Mesendoderm (in vitro differentiated cells): ENCODE measurements around the gene TBX5.

Experiments used
- DNase-seq: peaks from one replicate; pipeline ENCODE4 v3.0.0; 2013
- H2AK5ac ChIP-seq: 2 replicates; pipeline ENCODE4 v1.6.1; 2013; ENCODE audit warnings: low read length, inconsistent platforms
- H2BK120ac ChIP-seq: 2 replicates; pipeline ENCODE4 v1.6.1; 2013; ENCODE audit warnings: low read depth, mild to moderate bottlenecking, low read length, moderate library complexity, mixed read lengths
- H2BK15ac ChIP-seq: replicated peaks from 2 replicates; pipeline ENCODE4 v1.6.1; 2013; ENCODE audit warnings: low read depth, mild to moderate bottlenecking, moderate library complexity
- H2BK5ac ChIP-seq: 2 replicates; pipeline ENCODE4 v1.6.1; 2013; ENCODE audit warnings: low read length, inconsistent platforms
- H3K18ac ChIP-seq: 2 replicates; pipeline ENCODE4 v1.6.1; 2013; ENCODE audit warnings: mild to moderate bottlenecking, low read length, mixed read lengths
- H3K23ac ChIP-seq: one replicate; pipeline ENCODE4 v1.6.1; 2013; ENCODE audit warnings: low read length
- H3K27ac ChIP-seq: 2 replicates; pipeline ENCODE4 v1.5.1; 2013; ENCODE audit warnings: low read depth, mild to moderate bottlenecking, inconsistent platforms, low read length, moderate library complexity
- H3K27me3 ChIP-seq: 2 replicates; pipeline ENCODE4 v1.6.1; 2013; ENCODE audit warnings: low read length, control low read depth, mild to moderate bottlenecking, inconsistent platforms; ENCODE audit not compliant: insufficient read depth, poor library complexity
- H3K36me3 ChIP-seq: 2 replicates; pipeline ENCODE4 v1.6.1; 2013; ENCODE audit warnings: low read length, inconsistent platforms; ENCODE audit not compliant: control insufficient read depth, insufficient read depth
- H3K4ac ChIP-seq: one replicate; pipeline ENCODE4 v1.6.1; 2013; ENCODE audit warnings: low read depth, mild to moderate bottlenecking, low read length, moderate library complexity
- H3K4me1 ChIP-seq: 2 replicates; pipeline ENCODE4 v1.6.1; 2013; ENCODE audit warnings: low read depth, low read length, inconsistent platforms; ENCODE audit not compliant: control insufficient read depth
- H3K4me2 ChIP-seq: 2 replicates; pipeline ENCODE4 v1.6.1; 2013; ENCODE audit warnings: low read length
- H3K4me3 ChIP-seq: 2 replicates; pipeline ENCODE4 v1.5.1; 2013; ENCODE audit warnings: mild to moderate bottlenecking, low read length
- H3K56ac ChIP-seq: one replicate; pipeline ENCODE4 v1.6.1; 2013; ENCODE audit warnings: low read length
- H3K79me1 ChIP-seq: 2 replicates; pipeline ENCODE4 v1.6.1; 2013; ENCODE audit warnings: low read length, inconsistent platforms
- H3K79me2 ChIP-seq: 2 replicates; pipeline ENCODE4 v1.6.1; 2013; ENCODE audit warnings: mild to moderate bottlenecking, low read length; ENCODE audit not compliant: control insufficient read depth, insufficient read depth
- H3K9ac ChIP-seq: 2 replicates; pipeline ENCODE4 v1.6.1; 2013; ENCODE audit warnings: low read length, inconsistent platforms
- H4K5ac ChIP-seq: one replicate; pipeline ENCODE4 v1.6.1; 2013; ENCODE audit warnings: low read length
- H4K8ac ChIP-seq: one replicate; pipeline ENCODE4 v1.6.1; 2013; ENCODE audit warnings: low read depth, mild to moderate bottlenecking, control low read depth, low read length, moderate library complexity
- WGBS: extraction: QIAGEN DNeasy Blood & Tissue Kit; methylation state at CpG from one replicate; pipeline ENCODE4 v1.1.7; 2013; ENCODE audit warnings: low lambda C conversion rate, missing lambda C conversion rate; ENCODE audit not compliant: insufficient coverage; ENCODE audit errors: extremely low coverage; 5-methylcytosine and 5-hydroxymethylcytosine counted together

TBX5 gene

DNA sequence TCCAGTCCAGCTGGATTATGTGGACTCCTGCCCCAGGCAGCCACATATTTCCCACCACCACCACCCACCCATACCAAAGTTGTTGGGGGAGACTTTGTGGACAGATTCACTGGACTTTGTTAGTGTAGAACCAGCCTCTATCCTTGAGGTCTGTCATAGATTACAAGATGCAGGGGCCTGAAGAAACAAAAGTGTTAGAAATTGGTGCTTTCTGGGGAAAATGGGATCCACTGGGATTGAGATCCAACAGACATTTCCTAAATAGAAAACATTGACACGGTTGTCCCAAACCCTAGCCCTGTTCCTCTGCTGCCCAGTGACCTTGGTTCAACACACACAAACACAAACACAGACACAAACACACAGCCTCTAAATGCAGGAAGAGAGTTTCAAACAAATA lies 36.6 kb upstream of the TBX5 start:
- H3K18ac ChIP-seq = no peak overlapping the region
- no peaks in the 10 kb centered on the region for H3K4me1 ChIP-seq
- H3K79me2 ChIP-seq = no peaks in the 10 kb centered on the region
- no peak overlapping the region for H3K4me2 ChIP-seq
- no peak overlapping the region for H2BK15ac ChIP-seq
- no peak overlapping the region for H4K8ac ChIP-seq
- H2AK5ac ChIP-seq = no peak overlapping the region
- H2BK120ac ChIP-seq = no peak overlapping the region
- H3K4ac ChIP-seq = no peak overlapping the region
- no peak overlapping the region for H3K9ac ChIP-seq
- no peaks in the 10 kb centered on the region for H3K79me1 ChIP-seq
- no peak overlapping the region for H3K27ac ChIP-seq
- H4K5ac ChIP-seq = no peak overlapping the region
- H2BK5ac ChIP-seq = no peak overlapping the region
- H3K36me3 ChIP-seq = no peaks in the 10 kb centered on the region
- no CpG with 5 or more reads among the region's 1 CpG for WGBS
- no peak overlapping the region for H3K56ac ChIP-seq
- H3K4me3 ChIP-seq = no peak overlapping the region
- no peak overlapping the region for H3K23ac ChIP-seq
- H3K27me3 ChIP-seq = peaks cover 92% of the 10 kb centered on the region
- DNase-seq = no peak

DNA sequence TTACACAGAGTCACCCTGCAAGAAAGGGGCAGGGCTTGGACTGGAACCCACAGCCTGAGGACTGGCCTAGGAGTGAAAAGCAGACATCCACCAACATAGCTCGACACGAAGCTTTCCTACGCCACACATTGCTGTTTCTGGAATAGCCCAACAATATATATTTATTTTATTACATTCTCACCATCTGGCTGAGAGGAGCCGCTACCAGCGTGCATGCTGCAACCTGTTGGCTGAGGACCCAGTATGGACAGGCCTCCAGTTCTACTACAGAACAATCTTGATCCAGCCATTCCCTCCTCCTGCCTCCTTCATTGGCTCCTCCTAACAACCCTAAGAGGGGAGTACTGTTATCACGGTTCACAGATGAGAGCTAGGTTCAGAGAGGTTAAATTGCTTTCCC lies 35.6 kb upstream of the TBX5 start:
- H2AK5ac ChIP-seq = no peak overlapping the region
- no peak overlapping the region for H3K56ac ChIP-seq
- H2BK120ac ChIP-seq = no peak overlapping the region
- no peak overlapping the region for H3K4ac ChIP-seq
- H3K18ac ChIP-seq = no peak overlapping the region
- H3K4me1 ChIP-seq = no peaks in the 10 kb centered on the region
- no peak overlapping the region for H2BK5ac ChIP-seq
- no CpG with 5 or more reads among the region's 6 CpGs for WGBS
- no peak overlapping the region for H2BK15ac ChIP-seq
- H3K27ac ChIP-seq = no peak overlapping the region
- no peak for DNase-seq
- no peak overlapping the region for H3K4me2 ChIP-seq
- H3K4me3 ChIP-seq = no peak overlapping the region
- H4K8ac ChIP-seq = no peak overlapping the region
- no peaks in the 10 kb centered on the region for H3K79me1 ChIP-seq
- no peak overlapping the region for H3K9ac ChIP-seq
- H3K36me3 ChIP-seq = no peaks in the 10 kb centered on the region
- no peak overlapping the region for H4K5ac ChIP-seq
- no peaks in the 10 kb centered on the region for H3K79me2 ChIP-seq
- peaks cover 89% of the 10 kb centered on the region for H3K27me3 ChIP-seq
- no peak overlapping the region for H3K23ac ChIP-seq

DNA sequence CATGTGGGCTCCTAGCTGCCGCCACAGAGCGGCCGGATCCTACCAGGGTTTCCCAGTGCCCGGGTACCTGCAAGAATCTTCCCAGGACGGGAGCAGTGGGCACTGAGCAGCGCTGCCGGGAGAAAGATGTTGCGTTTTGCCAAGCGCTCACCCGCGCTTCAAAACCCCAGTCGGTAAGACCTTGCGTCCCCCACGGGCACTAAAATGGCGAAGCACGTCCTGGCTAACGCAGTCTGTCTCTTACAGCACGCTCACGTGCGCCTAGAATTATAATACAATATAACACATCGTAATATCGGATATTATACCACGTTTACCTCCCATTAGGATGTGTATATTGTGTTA lies 35.1 kb upstream of the TBX5 start:
- Histone ChIP-seq H3K4me3 (no peak overlapping the region), H3K9ac (no peak overlapping the region), H3K23ac (no peak overlapping the region), H3K56ac (no peak overlapping the region), H4K8ac (no peak overlapping the region), H3K4me2 (no peak overlapping the region), H3K79me1 (no peaks in the 10 kb centered on the region), H2BK15ac (no peak overlapping the region), H3K79me2 (no peaks in the 10 kb centered on the region), H3K27ac (no peak overlapping the region), H2AK5ac (no peak overlapping the region), H2BK5ac (no peak overlapping the region), H3K4me1 (no peaks in the 10 kb centered on the region), H3K27me3 (peaks cover 85% of the 10 kb centered on the region), H3K36me3 (no peaks in the 10 kb centered on the region), H3K4ac (no peak overlapping the region), H4K5ac (no peak overlapping the region), H3K18ac (no peak overlapping the region), H2BK120ac (no peak overlapping the region)
- no CpG with 5 or more reads among the region's 23 CpGs for WGBS
- no peak for DNase-seq

DNA sequence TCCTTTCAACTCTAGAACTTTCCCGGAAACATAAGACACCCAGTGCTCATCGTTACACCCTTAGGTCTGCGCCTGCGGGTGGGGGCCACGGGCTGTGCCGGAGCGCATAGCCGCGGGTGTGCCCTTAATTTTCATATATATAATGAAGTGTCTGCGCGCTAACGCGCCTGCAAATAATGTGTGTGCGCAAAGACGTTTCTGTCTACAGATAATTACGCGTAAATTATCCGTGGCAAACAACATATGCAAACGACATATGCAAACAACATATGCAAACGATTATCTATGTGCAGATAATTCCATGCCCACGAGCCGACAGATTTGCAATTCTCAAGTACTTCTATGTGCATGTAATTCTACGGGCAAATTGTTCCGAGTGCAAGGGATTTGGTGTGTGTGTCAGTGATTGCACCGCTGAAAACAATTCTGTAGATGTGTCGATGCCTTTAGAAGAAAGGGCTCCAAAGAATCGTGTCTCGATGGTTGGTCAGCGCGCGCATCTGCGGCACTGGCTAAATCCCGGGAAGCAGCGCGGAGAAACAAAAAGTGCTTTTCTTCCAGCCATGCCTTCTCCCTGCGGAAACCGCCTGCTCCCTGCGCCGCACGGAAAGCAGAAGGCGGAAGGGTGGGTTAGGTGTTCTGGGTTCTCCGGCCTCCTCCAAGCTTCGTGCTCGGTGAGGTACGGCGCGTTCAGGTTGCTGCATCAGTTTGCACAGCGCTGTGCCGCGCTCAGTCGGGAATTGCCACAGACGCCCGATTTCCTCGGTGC lies 34.5 kb upstream of the TBX5 start:
- Histone ChIP-seq H3K4me3 (no peak overlapping the region), H3K36me3 (no peaks in the 10 kb centered on the region), H3K4me1 (no peaks in the 10 kb centered on the region), H3K23ac (no peak overlapping the region), H3K27me3 (peaks cover 81% of the 10 kb centered on the region), H3K18ac (no peak overlapping the region), H2BK5ac (no peak overlapping the region), H4K5ac (no peak overlapping the region), H3K4me2 (no peak overlapping the region), H3K79me2 (no peaks in the 10 kb centered on the region), H3K27ac (no peak overlapping the region), H3K4ac (no peak overlapping the region), H2AK5ac (no peak overlapping the region), H3K56ac (no peak overlapping the region), H3K79me1 (no peaks in the 10 kb centered on the region), H4K8ac (no peak overlapping the region), H2BK15ac (no peak overlapping the region), H3K9ac (no peak overlapping the region), H2BK120ac (no peak overlapping the region)
- DNase-seq = peak; percentile 48
- no CpG with 5 or more reads among the region's 54 CpGs for WGBS

DNA sequence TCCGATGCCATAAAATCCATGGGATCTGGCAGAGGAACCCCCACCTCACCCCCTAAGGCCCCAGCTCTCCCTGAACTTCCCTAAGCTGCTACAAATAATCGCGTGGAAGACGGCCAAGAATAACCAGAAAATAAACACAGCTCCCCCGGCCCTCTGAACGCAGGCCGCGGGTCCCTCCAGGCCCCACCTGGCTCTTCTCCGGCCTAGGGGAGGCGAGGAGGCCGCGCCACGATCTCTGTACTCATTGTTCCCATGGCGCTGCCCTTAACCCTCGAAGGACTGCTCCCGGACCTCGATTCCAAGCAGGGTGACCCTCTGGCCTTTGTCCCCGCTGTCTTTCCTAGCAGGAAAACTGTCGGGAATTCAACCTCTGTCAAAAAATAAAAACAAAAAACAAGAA lies 33.9 kb upstream of the TBX5 start:
- no peak overlapping the region for H2AK5ac ChIP-seq
- no CpG with 5 or more reads among the region's 19 CpGs for WGBS
- H4K5ac ChIP-seq = no peak overlapping the region
- no peak overlapping the region for H2BK5ac ChIP-seq
- no peak overlapping the region for H2BK15ac ChIP-seq
- no peak overlapping the region for H2BK120ac ChIP-seq
- H3K18ac ChIP-seq = no peak overlapping the region
- H3K27ac ChIP-seq = no peak overlapping the region
- no peak for DNase-seq
- H3K79me2 ChIP-seq = no peaks in the 10 kb centered on the region
- H3K27me3 ChIP-seq = peaks cover 76% of the 10 kb centered on the region
- no peak overlapping the region for H3K4me3 ChIP-seq
- H3K36me3 ChIP-seq = no peaks in the 10 kb centered on the region
- no peaks in the 10 kb centered on the region for H3K4me1 ChIP-seq
- no peak overlapping the region for H3K4ac ChIP-seq
- no peak overlapping the region for H3K56ac ChIP-seq
- no peak overlapping the region for H4K8ac ChIP-seq
- H3K4me2 ChIP-seq = no peak overlapping the region
- H3K9ac ChIP-seq = no peak overlapping the region
- no peaks in the 10 kb centered on the region for H3K79me1 ChIP-seq
- no peak overlapping the region for H3K23ac ChIP-seq

DNA sequence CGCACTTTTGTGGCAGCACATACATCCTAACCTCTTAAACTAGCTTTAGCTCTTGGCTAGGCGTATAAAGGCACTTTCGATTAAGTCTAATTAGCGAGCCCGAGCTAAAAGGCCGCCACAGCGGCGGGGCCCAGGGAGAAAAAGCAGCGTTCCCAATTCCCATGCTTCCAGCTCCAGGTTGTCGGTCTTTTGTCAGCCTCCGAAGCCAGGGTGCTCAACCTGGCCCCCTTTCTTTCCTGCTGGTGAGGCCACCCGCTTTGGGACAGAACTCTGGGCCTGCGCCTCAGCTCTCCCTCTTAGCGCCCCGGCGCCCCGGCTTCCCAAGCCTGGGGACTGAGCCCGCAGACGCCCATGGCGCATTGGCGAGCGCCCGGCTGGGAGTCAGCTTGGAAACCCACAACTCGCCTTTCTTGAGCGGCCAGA lies 33.3 kb upstream of the TBX5 start:
- Histone ChIP-seq H4K8ac (no peak overlapping the region), H2AK5ac (no peak overlapping the region), H3K27me3 (peaks cover 71% of the 10 kb centered on the region), H3K4me3 (no peak overlapping the region), H2BK120ac (no peak overlapping the region), H3K36me3 (no peaks in the 10 kb centered on the region), H3K4me2 (peak overlapping the region; percentile 17), H2BK15ac (no peak overlapping the region), H3K27ac (no peak overlapping the region), H3K9ac (peak overlapping the region; percentile 23), H4K5ac (no peak overlapping the region), H3K18ac (no peak overlapping the region), H3K79me1 (no peaks in the 10 kb centered on the region), H3K4me1 (no peaks in the 10 kb centered on the region), H3K56ac (peak overlapping the region; percentile 62), H2BK5ac (no peak overlapping the region), H3K23ac (no peak overlapping the region), H3K79me2 (no peaks in the 10 kb centered on the region), H3K4ac (no peak overlapping the region)
- DNase-seq = no peak
- no CpG with 5 or more reads among the region's 25 CpGs for WGBS
